MM.1S (cell line): Measurements from ENCODE around the gene CAD.

Experiments
- EZH2 ChIP-seq: fragments of 300-600 bp; sonication (generic); optimal IDR thresholded peaks from 2 replicates; pipeline ENCODE3; 2017; ENCODE audit warnings: low read depth, mild to moderate bottlenecking, antibody characterized with exemption, low read length, mixed read lengths
- TF ChIP-seq, protein P1 (sequence below): fragments of 300-600 bp; sonication (generic); IDR thresholded peaks from 2 replicates; pipeline ENCODE4 v1.5.1; 2016; ENCODE audit warnings: antibody characterized with exemption, low read length, mixed read lengths

DNA sequence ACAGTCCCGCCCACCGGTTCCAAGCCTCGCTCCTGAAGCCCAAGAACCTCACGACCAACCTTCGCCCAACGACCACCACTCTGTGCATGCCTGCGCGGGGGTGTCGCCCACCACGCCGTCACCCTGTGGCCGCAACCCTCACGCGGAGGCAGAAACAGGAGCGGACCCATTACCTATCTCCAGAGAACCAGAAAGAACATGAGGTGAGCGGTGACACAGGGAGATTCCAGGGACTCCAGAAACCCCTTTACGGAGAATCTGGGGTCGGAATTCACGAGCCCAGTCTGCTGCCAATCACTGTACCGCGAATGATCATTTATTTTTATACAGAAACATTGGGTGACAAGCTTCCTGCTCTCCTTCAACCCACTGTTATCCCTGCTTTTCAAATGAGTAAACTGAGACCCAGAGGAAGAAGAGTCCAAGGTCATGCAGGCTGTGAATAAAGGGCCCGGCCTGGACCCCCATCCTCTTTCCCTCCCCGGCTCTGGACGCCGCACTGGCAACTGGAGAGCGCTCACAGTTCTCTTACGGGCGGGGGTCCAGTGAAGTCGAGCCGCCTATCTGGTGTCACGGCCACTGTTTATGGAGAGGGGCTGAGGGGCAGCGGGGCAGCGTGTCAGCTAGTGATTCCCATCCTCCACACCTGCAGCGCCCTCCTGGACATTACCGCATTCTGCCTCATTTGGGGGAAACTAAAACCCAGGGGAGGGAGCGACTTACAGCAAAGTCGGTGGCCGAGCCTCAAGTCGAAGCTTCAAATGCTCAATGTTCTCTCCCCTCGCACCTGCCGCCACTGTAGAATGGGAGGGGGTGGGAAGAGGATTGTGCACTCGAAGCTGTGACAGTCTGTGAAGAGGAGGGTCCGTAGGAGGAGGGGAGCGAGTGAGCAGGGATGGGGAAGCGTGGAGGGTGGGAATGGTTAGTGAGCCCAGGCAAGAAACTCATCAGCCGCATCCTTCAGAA lies 46.4 kb downstream of the CAD start:
- TF ChIP-seq, protein P1, sequence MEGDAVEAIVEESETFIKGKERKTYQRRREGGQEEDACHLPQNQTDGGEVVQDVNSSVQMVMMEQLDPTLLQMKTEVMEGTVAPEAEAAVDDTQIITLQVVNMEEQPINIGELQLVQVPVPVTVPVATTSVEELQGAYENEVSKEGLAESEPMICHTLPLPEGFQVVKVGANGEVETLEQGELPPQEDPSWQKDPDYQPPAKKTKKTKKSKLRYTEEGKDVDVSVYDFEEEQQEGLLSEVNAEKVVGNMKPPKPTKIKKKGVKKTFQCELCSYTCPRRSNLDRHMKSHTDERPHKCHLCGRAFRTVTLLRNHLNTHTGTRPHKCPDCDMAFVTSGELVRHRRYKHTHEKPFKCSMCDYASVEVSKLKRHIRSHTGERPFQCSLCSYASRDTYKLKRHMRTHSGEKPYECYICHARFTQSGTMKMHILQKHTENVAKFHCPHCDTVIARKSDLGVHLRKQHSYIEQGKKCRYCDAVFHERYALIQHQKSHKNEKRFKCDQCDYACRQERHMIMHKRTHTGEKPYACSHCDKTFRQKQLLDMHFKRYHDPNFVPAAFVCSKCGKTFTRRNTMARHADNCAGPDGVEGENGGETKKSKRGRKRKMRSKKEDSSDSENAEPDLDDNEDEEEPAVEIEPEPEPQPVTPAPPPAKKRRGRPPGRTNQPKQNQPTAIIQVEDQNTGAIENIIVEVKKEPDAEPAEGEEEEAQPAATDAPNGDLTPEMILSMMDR, result no peak
- no peak for TF ChIP-seq EZH2
